Endothelial cell of umbilical vein (primary cell): ENCODE measurements around the gene WHRN.

Experiments used
- CTCF ChIP-seq, 2 donors: IDR thresholded peaks; 1 replicate in 1 of 2; 2 replicates in 1 of 2; pipeline ENCODE4 v1.5.1; 2011; ENCODE audit warnings: low read length in 2 of 2, mild to moderate bottlenecking in 2 of 2, moderate library complexity in 2 of 2, control low read depth in 1 of 2, inconsistent platforms in 1 of 2, low read depth in 1 of 2; ENCODE audit not compliant: insufficient read depth in 1 of 2; ENCODE audit errors: extremely low read depth in 1 of 2
- EZH2 ChIP-seq: IDR thresholded peaks from 2 replicates; pipeline ENCODE4 v1.6.1; 2012; ENCODE audit warnings: borderline replicate concordance, low read depth, mild to moderate bottlenecking, moderate library complexity, low read length, inconsistent platforms; ENCODE audit not compliant: severe bottlenecking
- JUN ChIP-seq: IDR thresholded peaks from 2 replicates; pipeline ENCODE4 v1.6.1; 2011; ENCODE audit warnings: borderline replicate concordance, low read depth; ENCODE audit not compliant: insufficient read length, insufficient read depth
- MAX ChIP-seq: IDR thresholded peaks from 2 replicates; pipeline ENCODE4 v1.6.1; 2011; ENCODE audit not compliant: insufficient read depth, insufficient read length
- POLR2A ChIP-seq: IDR thresholded peaks from 2 replicates; pipeline ENCODE4 v1.6.1; 2012; ENCODE audit warnings: low read depth, mild to moderate bottlenecking, control low read depth, low read length
- POLR2AphosphoS5 ChIP-seq: IDR thresholded peaks from 2 replicates; pipeline ENCODE4 v1.6.1; 2012; ENCODE audit warnings: low read depth, mild to moderate bottlenecking, control low read depth, low read length, moderate library complexity; ENCODE audit not compliant: insufficient read depth

GRCh38 chr9:114378016-114378415 is 127.3 kb downstream of the WHRN start:
- TF ChIP-seq CTCF (IDR thresholded peaks at IDR 0.05; ENCODE audit: extremely low read depth in 1 of 2, insufficient read depth in 1 of 2, low read depth in 1 of 2, low read length in 2 of 2), result no peak
- TF ChIP-seq POLR2A, result no peak
- TF ChIP-seq POLR2AphosphoS5, result no peak
- no peak for TF ChIP-seq JUN
- no peak for TF ChIP-seq MAX
- no peak for TF ChIP-seq EZH2
